Erythroblast (primary cell): ENCODE results near the gene RNF121.

ENCODE experiments used
- DNase-seq, 2 experiments: peaks; one replicate each; lab custom pipeline; 2025; lab: John Stamatoyannopoulos, UW
- GATA1 ChIP-seq: IDR thresholded peaks from 2 replicates; pipeline ENCODE4 v1.6.1; 2011; ENCODE audit warnings: low read depth, mild to moderate bottlenecking, control low read depth, low read length, moderate library complexity
- POLR2A ChIP-seq: IDR thresholded peaks from 2 replicates; pipeline ENCODE4 v1.6.1; 2011; ENCODE audit warnings: mild to moderate bottlenecking, low read length

Gene RNF121

DNA sequence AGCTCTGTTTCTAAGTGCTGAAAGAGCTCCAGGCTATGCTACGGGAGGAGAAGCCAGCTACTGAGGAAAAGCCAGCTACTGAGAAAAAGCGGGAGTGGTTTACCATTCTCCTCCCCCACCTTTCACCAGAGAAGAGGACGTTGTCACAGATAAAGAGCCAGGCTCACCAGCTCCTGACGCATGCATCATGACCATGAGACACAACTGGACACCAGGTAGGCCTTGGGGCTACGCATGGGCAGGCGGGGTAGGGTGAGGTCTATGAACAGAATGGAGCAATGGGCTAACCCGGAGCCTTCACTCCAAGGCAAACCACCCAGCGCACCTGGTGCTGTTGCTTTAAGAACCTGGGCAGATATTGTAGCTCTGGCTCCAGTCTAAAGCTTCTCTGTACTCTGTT, 71.0 kb downstream of the RNF121 start:
- TF ChIP-seq GATA1 = no peak
- no peak for TF ChIP-seq POLR2A
- peak; percentile 40 to 44 for DNase-seq

DNA sequence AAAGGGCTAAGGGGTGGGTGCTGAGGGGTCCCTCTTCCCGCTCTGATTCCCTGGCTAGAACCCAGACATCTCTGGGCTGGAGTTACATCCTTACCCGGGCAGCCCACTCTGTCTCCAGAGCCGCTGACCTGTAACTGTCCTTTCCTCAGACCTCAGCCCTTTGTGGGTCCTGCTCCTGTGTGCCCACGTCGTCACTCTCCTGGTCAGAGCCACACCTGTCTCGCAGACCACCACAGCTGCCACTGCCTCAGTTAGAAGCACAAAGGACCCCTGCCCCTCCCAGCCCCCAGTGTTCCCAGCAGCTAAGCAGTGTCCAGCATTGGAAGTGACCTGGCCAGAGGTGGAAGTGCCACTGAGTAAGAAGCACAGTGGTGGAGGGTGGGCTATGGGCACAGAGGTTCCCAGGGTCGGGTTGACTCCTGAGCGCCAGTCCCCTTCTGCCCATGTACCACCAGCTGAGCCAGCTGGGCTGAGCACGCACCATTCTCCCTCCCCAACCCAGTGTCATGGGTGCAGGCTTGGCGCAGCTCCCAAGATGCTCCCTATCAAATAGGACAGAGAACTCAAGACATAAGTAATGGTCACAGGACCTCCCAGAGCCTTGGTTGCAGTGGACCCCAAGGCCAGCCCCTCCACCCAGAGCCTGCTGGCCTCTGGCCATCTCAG, 71.5 kb downstream of the RNF121 start:
- DNase-seq = peak in 1 of 2 experiments; percentile 20
- no peak for TF ChIP-seq POLR2A
- TF ChIP-seq GATA1 = no peak

DNA sequence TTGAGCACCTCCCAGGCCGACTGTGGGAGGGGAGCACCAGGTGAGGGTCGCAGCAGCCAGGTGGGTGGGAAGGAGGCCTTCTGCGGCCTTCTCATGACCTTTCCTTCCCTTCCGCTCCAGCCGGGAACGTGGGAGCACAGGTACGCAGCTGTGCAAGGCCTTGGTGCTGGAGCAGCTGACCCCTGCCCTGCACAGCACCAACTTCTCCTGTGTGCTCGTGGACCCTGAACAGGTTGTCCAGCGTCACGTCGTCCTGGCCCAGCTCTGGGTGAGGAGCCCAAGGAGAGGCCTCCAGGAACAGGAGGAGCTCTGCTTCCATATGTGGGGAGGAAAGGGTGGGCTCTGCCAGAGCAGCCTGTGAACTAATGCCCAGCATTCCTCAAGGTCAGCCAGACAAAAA, 72.4 kb downstream of the RNF121 start:
- DNase-seq = no peak
- no peak for TF ChIP-seq POLR2A
- TF ChIP-seq GATA1 = no peak

DNA sequence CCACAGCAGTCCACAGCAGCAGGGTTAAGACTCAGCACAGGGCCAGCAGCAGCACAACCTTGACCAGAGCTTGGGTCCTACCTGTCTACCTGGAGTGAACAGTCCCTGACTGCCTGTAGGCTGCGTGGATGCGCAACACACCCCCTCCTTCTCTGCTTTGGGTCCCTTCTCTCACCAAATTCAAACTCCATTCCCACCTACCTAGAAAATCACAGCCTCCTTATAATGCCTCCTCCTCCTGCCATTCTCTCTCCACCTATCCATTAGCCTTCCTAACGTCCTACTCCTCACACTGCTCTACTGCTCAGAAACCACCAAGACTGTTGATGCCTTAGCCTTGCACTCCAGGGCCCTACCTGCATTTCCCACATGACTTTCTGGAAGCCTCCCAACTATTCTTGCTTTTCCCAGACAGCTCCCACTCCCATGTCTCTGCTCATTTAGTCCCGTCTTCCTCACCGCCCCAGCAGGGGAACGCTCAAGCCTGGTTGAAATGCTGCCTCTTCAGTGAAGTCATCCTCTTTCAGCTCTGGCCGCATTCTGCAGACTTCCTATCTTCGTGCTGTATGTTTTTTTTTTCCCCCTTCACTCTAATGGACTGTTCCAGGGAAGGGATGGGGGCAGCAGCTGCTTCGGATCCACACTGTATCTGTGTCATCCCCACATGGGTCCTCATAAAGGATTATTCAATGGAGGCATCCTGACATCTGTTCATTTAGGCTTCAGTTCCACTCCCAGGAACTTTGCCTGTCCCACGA, 73.2 kb downstream of the RNF121 start:
- TF ChIP-seq GATA1 = no peak
- no peak for DNase-seq

DNA sequence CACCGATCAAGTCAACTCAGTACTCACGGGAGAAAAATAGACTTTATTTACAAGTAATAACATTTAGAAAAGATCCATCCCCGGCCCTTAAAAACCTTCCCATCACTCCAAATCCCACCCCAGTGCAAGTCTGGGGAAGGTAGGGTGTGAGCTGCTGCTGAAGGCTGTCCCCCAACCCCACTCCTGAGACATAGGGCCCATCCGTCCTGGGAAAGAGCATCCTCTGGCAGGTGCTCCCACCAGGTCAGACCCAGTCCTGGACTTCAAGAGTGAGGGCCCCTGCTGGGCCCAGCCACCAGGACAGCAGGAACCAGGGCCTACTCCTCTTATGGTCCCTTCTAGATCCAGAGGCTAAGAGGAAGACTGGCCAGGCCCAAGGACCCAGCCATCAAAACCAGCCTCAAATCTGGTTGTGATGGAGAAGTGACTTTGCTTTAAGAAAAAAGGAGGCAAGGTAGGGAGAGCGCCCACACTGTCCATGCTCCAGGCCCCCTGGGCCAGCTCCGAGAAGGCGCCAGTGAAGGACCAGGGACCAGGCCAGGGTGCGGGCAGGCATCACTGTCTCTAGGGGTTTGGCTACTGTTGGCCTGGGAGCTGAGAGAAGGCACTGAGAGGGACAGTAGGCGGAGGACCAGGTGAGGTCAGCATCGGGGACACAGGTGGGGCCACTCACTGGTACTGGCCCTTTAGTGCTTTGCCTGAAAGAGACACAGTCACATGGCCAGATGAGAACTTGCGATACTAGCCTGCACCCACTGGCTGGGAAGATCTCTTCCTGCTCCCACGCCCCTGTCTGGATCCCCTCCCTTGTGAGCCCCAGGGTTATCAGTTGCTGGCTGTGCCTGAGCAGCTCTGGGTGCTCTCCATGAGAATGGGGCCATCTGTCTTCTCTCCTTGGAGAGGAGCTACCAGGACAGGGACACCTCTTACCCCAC, 74.3 kb downstream of the RNF121 start:
- TF ChIP-seq POLR2A = no peak
- TF ChIP-seq GATA1 = no peak
- peak; percentile 67 to 68 for DNase-seq

DNA sequence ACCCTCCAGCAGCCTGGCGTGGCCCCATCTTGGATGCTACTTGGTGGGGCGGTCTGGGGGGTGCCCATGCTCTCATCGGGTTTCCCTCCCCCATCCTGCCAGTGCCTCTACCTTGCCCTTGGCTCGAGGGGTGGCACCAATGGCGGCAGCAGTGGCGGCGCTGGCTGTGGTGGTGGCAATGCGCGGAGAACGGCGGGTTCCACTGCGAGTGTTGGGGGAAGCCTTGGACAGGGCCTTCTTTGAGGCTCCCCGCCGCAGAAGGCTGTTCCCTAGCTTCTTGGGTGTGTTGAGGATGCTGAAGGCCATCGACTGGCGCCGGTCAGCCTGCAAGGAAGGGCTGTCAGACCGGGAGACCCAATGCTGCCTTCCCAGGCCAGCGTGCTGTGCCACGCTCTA, 74.9 kb downstream of the RNF121 start:
- TF ChIP-seq POLR2A (no peak), GATA1 (no peak)
- no peak for DNase-seq

DNA sequence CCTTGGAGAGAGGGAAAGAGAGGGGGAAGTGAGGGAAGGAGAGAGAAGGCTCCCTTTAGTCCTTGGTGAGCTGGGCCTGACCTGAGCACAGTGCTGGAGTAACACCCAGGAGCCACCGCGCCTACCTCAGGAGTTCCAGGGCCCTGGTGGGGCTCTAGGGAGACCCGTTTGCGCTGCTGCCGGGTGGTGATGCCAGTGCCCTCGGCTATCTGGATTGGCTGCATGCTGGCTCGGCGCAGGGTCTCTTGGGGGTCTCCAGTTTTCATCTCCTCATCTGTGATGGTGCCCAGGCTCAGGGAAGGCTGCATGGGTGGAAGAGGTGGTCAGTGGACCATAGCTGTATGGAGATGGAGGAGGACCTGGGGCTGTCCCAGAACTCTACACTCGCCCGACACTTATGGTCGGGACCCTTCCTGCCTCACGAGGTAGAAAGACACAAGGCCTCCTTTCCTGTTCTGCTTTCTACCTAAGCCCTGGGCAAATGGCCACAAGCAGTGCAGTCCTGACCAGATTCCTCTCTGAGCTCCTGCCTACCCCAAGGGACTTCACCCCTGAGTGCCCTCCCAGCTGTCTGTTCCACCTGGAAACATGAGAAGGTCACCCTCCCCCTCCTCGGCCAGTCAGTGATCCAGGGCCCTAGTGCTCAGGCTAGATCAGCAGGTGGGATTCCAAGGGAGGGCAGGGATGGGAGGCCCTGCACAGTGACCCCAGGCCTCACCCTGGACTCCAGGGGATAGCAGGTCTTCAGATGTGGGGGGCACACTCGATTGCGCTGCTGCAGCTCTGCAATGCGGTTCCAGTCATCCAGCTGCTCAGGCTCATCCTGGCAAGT, 75.9 kb downstream of the RNF121 start:
- DNase-seq = no peak
- no peak for TF ChIP-seq GATA1
- no peak for TF ChIP-seq POLR2A

DNA sequence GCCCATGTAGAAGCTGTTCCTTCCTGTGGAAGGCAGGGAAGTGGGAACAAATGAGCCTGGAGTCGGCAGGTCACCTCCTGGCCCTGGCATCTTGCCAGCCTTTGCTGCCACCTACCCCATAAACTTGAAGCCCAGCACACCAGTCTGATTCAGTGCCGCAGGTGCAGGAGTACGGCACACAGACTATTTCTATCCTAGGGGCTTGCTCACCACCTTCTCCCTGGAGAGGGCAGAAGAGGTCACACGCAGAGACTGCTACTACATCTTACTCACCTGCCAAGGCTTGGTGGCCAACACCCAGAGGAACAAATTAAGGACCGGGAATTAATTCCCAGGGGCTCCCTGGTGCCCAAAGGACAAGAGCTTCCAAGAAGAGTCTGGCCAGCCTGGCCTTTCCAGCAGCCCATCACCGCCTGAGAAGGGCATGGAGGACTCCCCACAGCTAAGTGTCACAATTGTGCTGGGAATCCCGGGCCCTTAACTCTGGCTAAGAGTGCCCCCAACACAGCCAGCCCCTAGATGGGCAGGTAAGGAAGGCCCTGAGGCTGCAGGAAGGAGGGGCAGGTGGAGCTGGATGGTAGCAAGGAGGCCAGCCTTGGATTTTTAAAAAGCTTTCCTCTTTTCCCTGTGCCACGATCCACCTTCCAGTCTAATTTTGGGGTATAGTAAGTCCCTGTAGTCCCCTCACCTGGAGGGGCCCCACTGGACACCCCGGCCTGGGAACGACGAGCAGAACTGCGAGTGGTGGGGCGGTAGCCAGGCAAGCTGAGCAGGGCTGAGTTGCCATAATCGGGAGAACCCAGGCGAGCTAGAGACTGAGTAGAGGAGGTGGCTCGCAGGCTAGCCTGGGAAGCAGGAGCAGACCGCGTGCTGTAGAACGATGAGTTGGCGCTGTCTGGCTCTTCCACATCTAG, 76.8 kb downstream of the RNF121 start:
- no peak for DNase-seq
- no peak for TF ChIP-seq GATA1
- TF ChIP-seq POLR2A = no peak

DNA sequence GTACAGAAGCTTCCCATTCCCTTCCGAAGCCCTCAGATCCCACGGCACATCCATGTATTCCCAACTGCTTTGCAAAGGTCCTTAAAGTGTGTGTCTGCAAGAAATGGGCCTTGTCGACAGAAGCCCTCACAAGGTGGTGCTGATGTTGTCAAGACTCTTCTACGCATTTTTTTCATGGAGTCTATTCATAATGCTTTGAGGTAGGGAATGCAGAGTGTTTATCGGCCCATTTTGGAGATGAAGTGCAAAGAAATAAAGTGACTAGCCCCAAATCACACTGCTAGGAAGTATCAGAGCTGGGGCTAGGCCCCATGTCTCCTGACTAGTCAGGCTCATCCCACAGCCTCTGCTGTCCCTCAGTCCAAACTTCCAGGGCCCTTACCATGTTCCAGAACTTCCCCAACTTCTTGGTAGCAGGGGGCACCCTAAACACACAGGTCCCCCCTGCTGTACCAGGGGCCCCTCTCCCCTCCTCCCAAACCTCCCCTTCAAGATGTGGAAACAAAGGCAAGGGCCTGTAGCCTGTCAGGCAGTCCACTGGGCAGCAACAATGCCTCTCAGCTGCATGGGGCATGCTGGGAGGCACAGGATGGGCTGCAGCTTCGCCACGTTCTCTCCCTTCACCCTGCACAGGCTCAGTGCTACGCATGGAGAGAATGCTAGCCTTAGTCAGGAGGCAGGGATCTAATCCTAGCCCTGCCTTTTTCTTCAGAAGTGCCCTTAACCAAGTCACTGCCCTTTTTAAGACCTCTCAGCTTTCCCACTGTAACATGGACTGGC, 77.7 kb downstream of the RNF121 start:
- TF ChIP-seq POLR2A (no peak), GATA1 (no peak)
- no peak for DNase-seq

DNA sequence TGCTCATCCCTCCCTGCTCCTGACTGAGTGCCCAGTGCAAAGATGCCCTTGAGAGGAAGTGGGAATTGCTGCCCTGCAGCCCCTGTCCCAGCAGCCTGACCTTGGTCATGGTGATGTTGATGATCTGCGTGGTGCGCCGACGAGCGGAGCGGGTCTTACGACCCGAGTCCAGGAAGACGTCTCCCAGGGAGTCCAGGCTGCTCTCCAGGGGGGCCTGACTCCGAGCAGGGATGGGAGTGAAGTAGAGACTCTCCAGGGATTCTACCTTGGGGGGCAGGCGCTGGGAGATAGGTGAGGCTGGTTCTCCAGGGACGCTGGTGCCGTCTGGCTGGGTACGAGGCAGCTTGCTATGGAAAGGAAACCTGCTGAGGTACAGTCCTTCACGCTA, 78.2 kb downstream of the RNF121 start:
- no peak for DNase-seq
- TF ChIP-seq GATA1 (no peak), POLR2A (no peak)

DNA sequence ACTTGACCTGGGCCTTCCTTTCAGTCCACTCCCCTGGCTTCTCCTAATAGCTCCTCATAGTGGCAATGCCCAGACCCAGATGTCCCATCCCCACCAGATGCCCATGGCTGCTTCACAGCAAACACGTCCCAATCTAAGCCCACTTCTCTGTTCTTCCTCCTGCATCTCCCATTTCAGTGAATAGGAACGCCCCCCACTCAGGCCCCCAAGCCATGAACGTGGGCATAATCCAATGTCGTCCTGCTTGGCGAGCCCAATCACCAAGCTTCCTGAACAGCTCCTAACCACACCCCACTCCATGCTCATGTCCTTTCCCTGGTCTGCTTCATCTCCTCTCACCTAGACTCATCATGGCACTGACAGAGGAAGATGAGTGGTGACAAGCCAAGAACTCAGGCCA, 78.7 kb downstream of the RNF121 start:
- no peak for DNase-seq
- TF ChIP-seq GATA1 (no peak), POLR2A (no peak)
